HepG2 (cell line): Measurements from ENCODE around the gene MYO1E. TPM values are rescaled to one million over a fixed set of nuclear protein-coding genes. Genes with fewer than 3 reads are reported as not detected.

Experiments used
- ATAC-seq: fragments of 200-7000 bp; cut with Tn5 transposase; 3 replicates; pipeline ENCODE4 v1.9.1; 2020; ENCODE audit warnings: mild to moderate bottlenecking, moderate library complexity
- BruUV-seq: library from RNA; stranded (reverse); fragments of 400-500 nt; replicated peaks from 2 replicates; lab custom pipeline; 2021; lab: Mats Ljungman, UMichigan
- CTCF ChIA-PET: fragments of 300-600 bp; formaldehyde crosslinking; extraction: SDS; loops from one replicate; lab custom pipeline; 2021; ENCODE audit warnings: low total read pairs, inconsistent platforms, low intra/inter-chr PET ratio; lab: Yijun Ruan, JAX
- POLR2A ChIA-PET: fragments of 350-600 bp; sonication (Branson Sonifier 250); formaldehyde crosslinking; loops from one replicate; lab custom pipeline; 2020; ENCODE audit warnings: antibody characterized with exemption, inconsistent platforms; lab: Yijun Ruan, JAX
- DNase-seq: peaks from one replicate; pipeline ENCODE4 v3.0.0-alpha.2; 2015; ENCODE audit warnings: low spot score
- FAIRE-seq: peaks from 3 replicates; lab custom pipeline; 2011; peaks lifted over from hg19 to GRCh38; lab: Jason Lieb, UNC
- H2AFZ ChIP-seq: one replicate; pipeline ENCODE4 v1.6.1; 2011; ENCODE audit warnings: low read length, inconsistent platforms
- H3K27ac ChIP-seq: fragments of 300-600 bp; 3 replicates; pipeline ENCODE4 v1.8.0; 2011; ENCODE audit warnings: mixed run types, mild to moderate bottlenecking, mixed read lengths, low read length, inconsistent platforms; ENCODE audit not compliant: insufficient read depth; ENCODE audit errors: extremely low read length
- H3K27me3 ChIP-seq, 2 experiments: fragments of 200-600 bp in 1 of 2; 2 replicates in 1 of 2; 3 replicates in 1 of 2; pipeline versions ENCODE4 v1.6.0 to v1.8.0; 2011; ENCODE audit warnings: low read length in 2 of 2, mild to moderate bottlenecking in 2 of 2, moderate library complexity in 2 of 2, inconsistent platforms in 1 of 2; ENCODE audit not compliant: insufficient read depth in 2 of 2, control insufficient read depth in 1 of 2
- H3K36me3 ChIP-seq, 2 experiments: fragments of 200-600 bp in 1 of 2; replicated peaks in 1 of 2; 2 replicates in 1 of 2; 3 replicates in 1 of 2; pipeline versions ENCODE4 v1.5.1 to v1.8.0; 2011; ENCODE audit warnings: low read length in 2 of 2, inconsistent platforms in 1 of 2; ENCODE audit not compliant: insufficient read depth in 2 of 2, control insufficient read depth in 1 of 2
- H3K4me1 ChIP-seq: 2 replicates; pipeline ENCODE4 v1.5.1; 2012; ENCODE audit warnings: low read length, inconsistent platforms; ENCODE audit not compliant: insufficient read depth
- H3K4me2 ChIP-seq: 2 replicates; pipeline ENCODE4 v1.6.0; 2011; ENCODE audit warnings: low read depth, low read length, inconsistent platforms
- H3K4me3 ChIP-seq, 3 experiments: fragments of 200-600 bp in 1 of 3; sonication (generic), shearing (Covaris generic) in 1 of 3; replicated peaks in 1 of 3; 2 replicates each; pipeline ENCODE4 v1.5.1; 2011 to 2016; ENCODE audit warnings: low read length in 3 of 3, inconsistent platforms in 2 of 3, low read depth in 2 of 3, mild to moderate bottlenecking in 2 of 3, control low read depth in 1 of 3, mixed read lengths in 1 of 3; ENCODE audit not compliant: insufficient read depth in 1 of 3
- H3K79me2 ChIP-seq: one replicate; pipeline ENCODE4 v1.6.1; 2011; ENCODE audit warnings: low read length, inconsistent platforms; ENCODE audit not compliant: insufficient read depth
- H3K9ac ChIP-seq: 2 replicates; pipeline ENCODE4 v1.6.0; 2011; ENCODE audit warnings: mild to moderate bottlenecking, low read depth, low read length, inconsistent platforms; ENCODE audit not compliant: insufficient read depth
- H3K9me3 ChIP-seq: 2 replicates; pipeline ENCODE4 v1.5.1; 2012; ENCODE audit warnings: mild to moderate bottlenecking, low read length
- H4K20me1 ChIP-seq: 2 replicates; pipeline ENCODE4 v1.6.0; 2011; ENCODE audit warnings: inconsistent platforms, mild to moderate bottlenecking, low read length, moderate library complexity; ENCODE audit not compliant: insufficient read depth
- ARID2 ChIP-seq: sonication (generic); formaldehyde crosslinking; IDR thresholded peaks from 2 replicates; pipeline ENCODE4 v1.8.1; 2022; ENCODE audit warnings: mild to moderate bottlenecking, missing genetic modification reagents, borderline replicate concordance
- CERS6 ChIP-seq: sonication (generic); formaldehyde crosslinking; IDR thresholded peaks from 2 replicates; pipeline ENCODE4 v1.5.0; 2020; ENCODE audit warnings: missing genetic modification reagents
- CREB3 ChIP-seq: sonication (generic); formaldehyde crosslinking; IDR thresholded peaks from 2 replicates; pipeline ENCODE4 v1.5.0; 2020; ENCODE audit warnings: missing genetic modification reagents
- MXD4 ChIP-seq: IDR thresholded peaks from 2 replicates; pipeline ENCODE4 v1.6.1; 2016; ENCODE audit warnings: mild to moderate bottlenecking, missing biosample characterization, missing genetic modification reagents
- PATZ1 ChIP-seq: sonication (generic); formaldehyde crosslinking; IDR thresholded peaks from 2 replicates; pipeline ENCODE4 v1.4.0; 2020; ENCODE audit warnings: missing genetic modification reagents
- PBX3 ChIP-seq: sonication (generic); formaldehyde crosslinking; IDR thresholded peaks from 2 replicates; pipeline ENCODE4 v1.8.1; 2023; ENCODE audit warnings: missing genetic modification reagents, inconsistent platforms, borderline replicate concordance
- PHF5A ChIP-seq: IDR thresholded peaks from one replicate; pipeline ENCODE4 v1.6.1; 2018; ENCODE audit warnings: low read depth, missing genetic modification reagents; ENCODE audit not compliant: unreplicated experiment
- SNRNP70 ChIP-seq: fragments of 200-400 bp; formaldehyde crosslinking; IDR thresholded peaks from 2 replicates; pipeline ENCODE4 v1.6.1; 2017; ENCODE audit warnings: mild to moderate bottlenecking, low read depth, low read length, moderate library complexity
- ZFYVE20 ChIP-seq: sonication (generic); formaldehyde crosslinking; IDR thresholded peaks from 2 replicates; pipeline ENCODE4 v1.8.0; 2023; ENCODE audit warnings: low read depth, mild to moderate bottlenecking, moderate library complexity, missing genetic modification reagents, borderline replicate concordance
- ZNF33B ChIP-seq: sonication (generic); formaldehyde crosslinking; IDR thresholded peaks from 2 replicates; pipeline ENCODE4 v1.5.1; 2020; ENCODE audit warnings: mild to moderate bottlenecking, missing genetic modification reagents
- ZNF510 ChIP-seq: sonication (generic); formaldehyde crosslinking; IDR thresholded peaks from 2 replicates; pipeline ENCODE4 v1.4.0; 2020; ENCODE audit warnings: low read depth, mild to moderate bottlenecking, missing genetic modification reagents
- ZSCAN31 ChIP-seq: sonication (generic); formaldehyde crosslinking; IDR thresholded peaks from 2 replicates; pipeline ENCODE4 v1.5.0; 2020; ENCODE audit warnings: low read depth, mild to moderate bottlenecking, missing genetic modification reagents
- WGBS: methylation state at CpG from one replicate; pipeline ENCODE4 v1.1.6; 2017; ENCODE audit warnings: low lambda C conversion rate; 5-methylcytosine and 5-hydroxymethylcytosine counted together
- in situ Hi-C: cut with HindIII; loops from 2 replicates; pipeline ENCODE4 v1.10.0; 2017; ENCODE audit warnings: low pct_unique_long_range_greater_than_20kb; ENCODE audit not compliant: extremely low pct_ligation_motif_present
- intact Hi-C: fragments of 100-400 bp; cut with micrococcal nuclease; formaldehyde crosslinking; loops from one replicate; pipeline ENCODE4 v1.10.0; 2022; ENCODE audit not compliant: unreplicated experiment
- polyA plus RNA-seq, 8 experiments: library from polyadenylated mRNA; depleted of rRNA in 3 of 8; stranded (reverse) in 7 of 8; unstranded in 1 of 8; fragments of >200 nt; fragmentation: Illumina TruSeq in 4 of 8; extraction: Trizol in 4 of 8; gene quantifications; 2 replicates each; pipeline versions ENCODE4 v1.2.1 to v1.2.3, GENCODE V29; 2011 to 2016; ENCODE audit warnings: low read depth in 4 of 8, missing spikeins in 1 of 8, mixed read lengths in 1 of 8; ENCODE audit not compliant: insufficient read depth in 1 of 8
- total RNA-seq, 5 experiments: library from RNA; depleted of rRNA; stranded (reverse); fragments of >200 nt; fragmentation: Illumina TruSeq; extraction: Trizol; gene quantifications; 2 replicates each; pipeline ENCODE4 v1.2.3, GENCODE V29; 2016; ENCODE audit warnings: low read depth in 1 of 5

Gene MYO1E
- total and polyA plus RNA-seq, 2 of the 13 experiments (the other 11 are each of a cell fraction or from before 2014, with no cell fraction given) = 15.7 to 25.1 TPM

GRCh38 chr15:59115047-59115446 is 257.6 kb downstream of the MYO1E start:
- WGBS = 95% methylated on average over 2 of the region's 2 CpGs
- peaks cover 21 to 77% of the 10 kb centered on the region in 2 experiments for H3K36me3 ChIP-seq
- ChIA-PET POLR2A (no interaction called here), CTCF (no interaction called here)
- no peak for TF ChIP-seq ZNF33B
- no peak for TF ChIP-seq ARID2
- no peak for TF ChIP-seq MXD4 (CRISPR knock-in tag)
- in situ Hi-C loops = no loop called here
- BruUV-seq = no TSS peak
- FAIRE-seq = no peak
- H3K4me2 ChIP-seq = no peak overlapping the region
- peaks cover 7% of the 10 kb centered on the region for H3K79me2 ChIP-seq
- H3K9me3 ChIP-seq = no peaks in the 10 kb centered on the region
- H3K27ac ChIP-seq = no peak overlapping the region
- H2AFZ ChIP-seq = no peak overlapping the region
- H4K20me1 ChIP-seq = no peaks in the 10 kb centered on the region
- intact Hi-C loops = no loop called here
- ATAC-seq = no peak
- no peak overlapping the region for H3K9ac ChIP-seq
- H3K4me3 ChIP-seq = no peak overlapping the region
- no peaks in the 10 kb centered on the region for H3K4me1 ChIP-seq
- no peak for DNase-seq
- H3K27me3 ChIP-seq = no peaks in the 10 kb centered on the region

- no peak for ATAC-seq
- no peak for FAIRE-seq
- peaks cover 27% of the 10 kb centered on the region for H3K79me2 ChIP-seq
- ChIA-PET POLR2A (no interaction called here), CTCF (no interaction called here)
- H3K27ac ChIP-seq = no peak overlapping the region
- DNase-seq = no peak
- 98% methylated on average over 2 of the region's 4 CpGs for WGBS
- no peaks in the 10 kb centered on the region for H3K27me3 ChIP-seq
- no peaks in the 10 kb centered on the region for H3K9me3 ChIP-seq
- no peak overlapping the region for H3K9ac ChIP-seq
- H2AFZ ChIP-seq = no peak overlapping the region
- H3K4me2 ChIP-seq = no peak overlapping the region
- intact Hi-C loops = no loop called here
- no peaks in the 10 kb centered on the region for H4K20me1 ChIP-seq
- no peak overlapping the region for H3K4me3 ChIP-seq
- BruUV-seq = no TSS peak
- H3K36me3 ChIP-seq = peaks cover 7 to 69% of the 10 kb centered on the region in 2 experiments
- in situ Hi-C loops = no loop called here
- H3K4me1 ChIP-seq = peaks cover 19% of the 10 kb centered on the region
- TF ChIP-seq CERS6 (CRISPR knock-in tag) = no peak
- TF ChIP-seq ZFYVE20 = no peak
- TF ChIP-seq SNRNP70 = no peak
- no peak for TF ChIP-seq PHF5A (CRISPR knock-in tag)
- TF ChIP-seq PATZ1 (CRISPR knock-in tag) = no peak
- TF ChIP-seq CREB3 (CRISPR knock-in tag) = no peak
- no peak for TF ChIP-seq PBX3 (CRISPR knock-in tag)
- TF ChIP-seq ZNF510 = no peak
- no peak for TF ChIP-seq ZSCAN31 (CRISPR knock-in tag)
Measured at GRCh38 chr15:59111251-59111650, 261.4 kb downstream of the MYO1E start.
